Neutrophil (primary cell): ENCODE data around the gene ISL2.

Source experiments
- H3K27ac ChIP-seq: fragments of 200-600 bp; sonication (generic); 2 replicates; pipeline ENCODE4 v1.5.1; 2016; ENCODE audit warnings: mild to moderate bottlenecking, moderate library complexity
- H3K27me3 ChIP-seq: fragments of 200-600 bp; sonication (generic); 2 replicates; pipeline ENCODE4 v1.6.0; 2016; ENCODE audit warnings: mild to moderate bottlenecking
- H3K36me3 ChIP-seq: fragments of 200-600 bp; sonication (generic); 2 replicates; pipeline ENCODE4 v1.5.1; 2017
- H3K4me1 ChIP-seq, 2 experiments: fragments of 200-600 bp in 1 of 2; sonication (generic) in 1 of 2; 1 replicate in 1 of 2; 2 replicates in 1 of 2; pipeline versions ENCODE4 v1.5.1 to v1.6.1; 2013 to 2016; ENCODE audit warnings: low read depth in 1 of 2, low read length in 1 of 2, mild to moderate bottlenecking in 1 of 2, moderate library complexity in 1 of 2; ENCODE audit not compliant: control insufficient read depth in 1 of 2, insufficient read depth in 1 of 2
- H3K4me3 ChIP-seq, 2 experiments: fragments of 200-600 bp in 1 of 2; sonication (generic) in 1 of 2; 1 replicate in 1 of 2; 2 replicates in 1 of 2; pipeline ENCODE4 v1.5.1; 2013 to 2016; ENCODE audit warnings: low read depth in 1 of 2, low read length in 1 of 2, mild to moderate bottlenecking in 1 of 2, moderate library complexity in 1 of 2
- H3K9me3 ChIP-seq: fragments of 200-600 bp; sonication (generic); 2 replicates; pipeline ENCODE4 v1.5.1; 2016
- TF ChIP-seq, protein P1 (sequence below): fragments of 200-600 bp; sonication (generic); IDR thresholded peaks from 2 replicates; pipeline ENCODE4 v1.5.1; 2016; ENCODE audit warnings: antibody characterized with exemption

The ISL2 gene

GRCh38 chr15:76382987-76383728 is 46.6 kb downstream of the ISL2 start:
- H3K27ac ChIP-seq: no peak overlapping the region
- TF ChIP-seq, protein P1, sequence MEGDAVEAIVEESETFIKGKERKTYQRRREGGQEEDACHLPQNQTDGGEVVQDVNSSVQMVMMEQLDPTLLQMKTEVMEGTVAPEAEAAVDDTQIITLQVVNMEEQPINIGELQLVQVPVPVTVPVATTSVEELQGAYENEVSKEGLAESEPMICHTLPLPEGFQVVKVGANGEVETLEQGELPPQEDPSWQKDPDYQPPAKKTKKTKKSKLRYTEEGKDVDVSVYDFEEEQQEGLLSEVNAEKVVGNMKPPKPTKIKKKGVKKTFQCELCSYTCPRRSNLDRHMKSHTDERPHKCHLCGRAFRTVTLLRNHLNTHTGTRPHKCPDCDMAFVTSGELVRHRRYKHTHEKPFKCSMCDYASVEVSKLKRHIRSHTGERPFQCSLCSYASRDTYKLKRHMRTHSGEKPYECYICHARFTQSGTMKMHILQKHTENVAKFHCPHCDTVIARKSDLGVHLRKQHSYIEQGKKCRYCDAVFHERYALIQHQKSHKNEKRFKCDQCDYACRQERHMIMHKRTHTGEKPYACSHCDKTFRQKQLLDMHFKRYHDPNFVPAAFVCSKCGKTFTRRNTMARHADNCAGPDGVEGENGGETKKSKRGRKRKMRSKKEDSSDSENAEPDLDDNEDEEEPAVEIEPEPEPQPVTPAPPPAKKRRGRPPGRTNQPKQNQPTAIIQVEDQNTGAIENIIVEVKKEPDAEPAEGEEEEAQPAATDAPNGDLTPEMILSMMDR: no peak

DNA sequence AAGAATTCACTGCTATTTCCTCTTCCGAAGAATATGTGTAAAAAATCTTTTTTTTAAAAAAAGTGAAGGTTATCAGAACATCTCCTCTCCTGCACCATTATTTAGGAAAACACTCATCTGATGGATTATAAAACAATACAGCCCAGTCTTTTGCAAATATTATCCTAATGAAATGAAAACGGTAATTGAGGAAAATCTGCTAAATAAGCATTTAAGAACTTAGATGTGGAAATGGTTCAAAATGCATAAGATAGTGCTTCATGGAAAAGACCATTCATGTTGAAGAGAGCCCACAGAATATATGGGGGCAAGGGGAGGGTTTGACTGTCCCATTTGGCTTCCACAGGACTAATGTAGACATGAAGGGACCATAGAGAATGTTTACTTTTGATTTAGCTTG is 47.8 kb downstream of the ISL2 start:
- no peaks in the 10 kb centered on the region for H3K4me1 ChIP-seq
- no peaks in the 10 kb centered on the region for H3K9me3 ChIP-seq

More at GRCh38 chr15:76382987-76383728, 46.6 kb downstream of the ISL2 start:
- Histone ChIP-seq H3K9me3 (no peaks in the 10 kb centered on the region), H3K27me3 (no peaks in the 10 kb centered on the region), H3K36me3 (no peaks in the 10 kb centered on the region), H3K4me3 (no peak overlapping the region), H3K4me1 (no peaks in the 10 kb centered on the region)

GRCh38 chr15:76386178-76386577 is 49.6 kb downstream of the ISL2 start:
- Histone ChIP-seq H3K27ac (no peak overlapping the region), H3K9me3 (no peaks in the 10 kb centered on the region), H3K27me3 (no peaks in the 10 kb centered on the region), H3K4me3 (no peak overlapping the region), H3K4me1 (peaks cover 0 to 9% of the 10 kb centered on the region in 2 experiments), H3K36me3 (no peaks in the 10 kb centered on the region)
- TF ChIP-seq, protein P1: no peak

More for the DNA sequence above, 47.8 kb downstream of the ISL2 start:
- H3K4me3 ChIP-seq: no peak overlapping the region
- H3K27me3 ChIP-seq: no peaks in the 10 kb centered on the region
- no peak overlapping the region for H3K27ac ChIP-seq
- TF ChIP-seq, protein P1: no peak
- no peaks in the 10 kb centered on the region for H3K36me3 ChIP-seq

- Histone ChIP-seq H3K4me3 (no peak overlapping the region), H3K36me3 (no peaks in the 10 kb centered on the region), H3K27me3 (no peaks in the 10 kb centered on the region), H3K9me3 (no peaks in the 10 kb centered on the region), H3K27ac (no peak overlapping the region), H3K4me1 (peaks cover 0 to 9% of the 10 kb centered on the region in 2 experiments)
- TF ChIP-seq, protein P1: no peak
These were observed 50.4 kb downstream of the ISL2 start for GRCh38 chr15:76386926-76387325.

GRCh38 chr15:76390571-76390970 is 54.0 kb downstream of the ISL2 start:
- TF ChIP-seq, protein P1: no peak
- Histone ChIP-seq H3K27ac (no peak overlapping the region), H3K36me3 (no peaks in the 10 kb centered on the region), H3K4me3 (no peak overlapping the region), H3K27me3 (no peaks in the 10 kb centered on the region), H3K4me1 (peaks cover 0 to 9% of the 10 kb centered on the region in 2 experiments), H3K9me3 (no peaks in the 10 kb centered on the region)
